Mucosa of gallbladder (tissue), 1 donor: Measurements from ENCODE around the gene KNL1. TPM values are rescaled to one million over a fixed set of nuclear protein-coding genes. Genes with fewer than 3 reads are reported as not detected.
"Not testable (repeated sequence)": the region's sequence is repeated elsewhere in the genome, so short reads cannot be mapped to it uniquely, and the experiment has no call there.

ENCODE experiments used
- DNase-seq: peaks from one replicate; pipeline ENCODE4 v3.0.0-alpha.2; 2020; ENCODE audit warnings: low spot score
- total RNA-seq: library from RNA; stranded (reverse); gene quantifications from one replicate; pipeline ENCODE4 v1.2.1, GENCODE V29; 2021
- donor health status: DM: no; HTN: no; CAD: no.

Gene KNL1
- total RNA-seq, 1 donor from 2014 or later = 2.3 TPM

DNA sequence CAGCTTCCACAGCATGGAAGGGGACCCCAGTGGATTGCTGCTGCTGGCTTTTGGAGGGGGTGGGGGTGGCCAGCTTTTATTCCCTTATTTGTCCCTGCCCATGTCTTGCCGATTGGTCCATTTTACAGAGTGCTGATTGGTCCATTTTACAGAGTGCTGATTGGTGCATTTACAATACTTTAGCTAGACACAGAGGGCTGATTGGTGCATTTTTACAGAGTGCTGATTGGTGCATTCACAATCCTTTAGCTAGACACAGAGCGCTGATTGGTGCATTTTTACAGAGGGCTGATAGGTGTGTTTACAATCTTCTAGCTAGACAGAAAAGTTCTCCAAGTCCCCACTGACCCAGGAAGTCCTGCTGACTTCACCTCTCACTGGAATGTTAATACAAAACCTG lies 12.3 kb upstream of the KNL1 start:
- not testable (repeated sequence) for DNase-seq

DNA sequence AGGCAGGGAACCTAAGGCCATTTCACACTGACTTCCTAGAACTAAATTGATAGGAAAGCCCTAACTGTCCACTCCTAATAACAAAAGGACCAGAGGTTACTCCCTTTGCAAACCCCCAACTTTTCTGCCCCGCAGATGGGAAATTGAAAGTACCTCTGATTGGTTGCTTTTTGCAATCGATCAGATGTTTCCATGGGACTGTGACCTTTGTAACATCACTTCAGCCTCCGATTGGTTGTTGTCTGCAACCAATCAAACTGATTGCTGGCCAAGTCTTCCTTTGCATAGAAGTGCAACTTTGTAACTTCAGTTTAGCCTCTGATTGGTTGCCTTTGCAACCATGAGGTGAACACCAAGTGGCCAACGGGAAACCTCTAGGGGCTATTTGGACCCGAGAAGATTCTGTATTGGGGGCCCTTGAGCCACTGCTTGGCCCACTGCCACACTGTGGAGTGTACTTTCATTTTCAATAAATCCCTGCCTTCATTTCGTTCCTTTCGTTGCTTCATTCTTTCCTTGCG lies 11.3 kb upstream of the KNL1 start:
- DNase-seq = peak; percentile 53

DNA sequence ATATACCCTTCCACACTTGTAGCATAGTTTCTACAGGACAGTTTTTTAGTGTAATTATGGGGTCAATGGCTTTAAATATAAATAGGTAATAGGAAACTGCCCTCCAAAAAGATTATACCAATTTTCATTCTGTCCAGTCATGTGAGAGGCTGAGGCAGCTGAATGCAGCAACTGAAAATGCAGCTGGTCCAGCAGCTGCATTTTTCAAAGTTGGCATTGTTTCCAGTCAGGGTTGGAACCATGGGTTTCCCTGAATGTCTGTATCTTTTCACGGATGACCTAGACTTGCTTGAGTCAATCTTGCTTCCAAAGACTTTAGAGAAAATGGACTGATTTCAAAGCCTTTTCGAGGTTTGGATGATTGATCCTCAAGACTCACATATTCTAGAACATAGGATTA lies 9.9 kb upstream of the KNL1 start:
- no peak for DNase-seq

DNA sequence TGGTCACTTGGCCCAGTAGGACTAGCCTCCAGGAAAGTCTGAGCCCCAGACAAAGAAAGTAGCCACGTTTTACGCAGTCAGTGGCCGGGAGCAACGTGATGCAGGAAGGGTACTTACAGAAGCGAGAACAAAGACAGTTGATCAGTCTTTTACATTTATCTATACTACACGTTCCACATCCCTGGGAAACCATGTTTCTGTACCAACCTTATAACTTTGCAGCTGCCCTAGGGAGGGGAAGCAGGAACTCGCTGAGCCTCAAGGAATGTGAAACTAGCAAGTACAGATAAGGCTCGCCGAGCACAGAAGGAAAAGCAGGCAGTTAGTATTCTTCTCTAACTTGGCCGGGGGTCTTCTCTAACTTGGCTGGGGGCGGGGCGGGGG lies 3.4 kb upstream of the KNL1 start:
- no peak for DNase-seq

DNA sequence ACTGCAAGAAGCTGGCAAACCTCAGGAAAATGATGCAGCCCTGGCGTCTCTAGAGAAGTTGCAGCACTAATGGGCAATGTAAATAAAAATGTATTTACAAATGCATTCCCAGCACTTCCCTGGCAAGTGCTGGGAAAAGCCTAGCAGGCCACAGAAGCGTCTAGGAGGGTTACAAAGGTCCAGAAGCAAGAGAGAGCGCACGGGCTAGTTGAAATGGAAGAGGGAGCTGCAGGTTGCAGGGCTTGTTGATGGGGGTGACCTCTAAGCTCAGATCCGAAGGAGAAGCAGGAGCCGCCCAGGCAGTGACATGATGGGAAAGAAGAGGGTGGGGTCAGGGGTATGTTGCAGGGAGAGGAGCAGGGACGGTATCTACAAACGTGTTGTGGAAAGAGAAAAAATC lies 2.7 kb upstream of the KNL1 start:
- DNase-seq = no peak

DNA sequence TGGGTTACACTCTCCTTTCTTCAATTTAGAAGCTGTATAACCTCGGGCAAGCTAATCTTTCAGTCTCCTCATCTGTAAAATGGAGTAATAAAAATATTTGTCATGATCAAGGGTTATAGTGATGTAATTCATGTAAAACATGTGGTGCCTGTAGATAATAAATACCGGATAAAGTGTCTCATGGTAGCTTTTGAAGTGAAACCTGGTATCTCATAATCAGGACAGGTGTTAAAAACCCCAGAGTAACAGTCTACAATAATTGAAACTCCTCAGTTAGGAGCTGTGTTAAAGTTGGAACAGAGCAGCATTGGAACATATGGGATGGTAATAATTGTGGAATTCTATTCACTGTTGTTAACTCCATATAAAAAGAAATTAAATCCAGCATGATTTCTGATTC lies 884 bp upstream of the KNL1 start:
- DNase-seq = no peak

DNA sequence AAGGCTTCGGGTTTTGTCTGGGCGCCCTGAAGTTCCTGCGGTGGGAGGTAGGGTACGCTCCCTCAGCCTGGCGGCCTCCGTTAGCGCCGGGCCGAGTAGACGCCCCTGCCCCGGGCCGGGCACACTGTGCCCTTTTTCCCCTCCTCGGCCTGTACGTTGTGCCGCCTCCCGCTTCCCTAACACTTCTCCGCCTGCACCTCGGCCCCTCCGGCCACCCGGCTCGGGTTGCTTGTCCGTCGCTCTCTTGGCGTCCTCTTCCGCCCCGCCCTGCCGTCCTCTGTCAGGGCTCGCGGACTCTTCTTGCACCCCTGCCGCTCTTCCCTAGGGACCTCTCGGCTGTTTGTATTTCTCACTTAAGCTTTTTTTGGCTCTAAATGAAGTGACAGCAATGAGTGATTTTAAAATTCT lies 384 bp downstream of the KNL1 start:
- no peak for DNase-seq

DNA sequence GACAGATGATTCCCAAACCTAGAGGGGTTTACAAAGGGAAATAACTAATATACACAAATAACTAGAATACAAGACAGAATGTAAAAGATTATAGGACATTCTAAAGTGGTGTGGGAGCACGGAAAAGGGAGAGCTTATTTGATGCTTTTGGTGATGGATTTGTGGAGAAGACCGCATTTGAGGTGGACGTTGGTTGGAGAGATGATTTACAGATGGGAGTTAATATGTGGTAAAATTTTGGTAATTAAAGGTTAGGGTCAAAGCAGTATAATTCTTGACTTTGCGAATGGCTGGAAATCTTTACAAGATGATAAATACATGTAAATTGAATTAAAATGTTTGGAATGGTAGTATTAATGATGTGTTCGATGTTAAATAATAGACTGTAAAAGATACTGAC lies 1.2 kb downstream of the KNL1 start:
- DNase-seq = no peak

DNA sequence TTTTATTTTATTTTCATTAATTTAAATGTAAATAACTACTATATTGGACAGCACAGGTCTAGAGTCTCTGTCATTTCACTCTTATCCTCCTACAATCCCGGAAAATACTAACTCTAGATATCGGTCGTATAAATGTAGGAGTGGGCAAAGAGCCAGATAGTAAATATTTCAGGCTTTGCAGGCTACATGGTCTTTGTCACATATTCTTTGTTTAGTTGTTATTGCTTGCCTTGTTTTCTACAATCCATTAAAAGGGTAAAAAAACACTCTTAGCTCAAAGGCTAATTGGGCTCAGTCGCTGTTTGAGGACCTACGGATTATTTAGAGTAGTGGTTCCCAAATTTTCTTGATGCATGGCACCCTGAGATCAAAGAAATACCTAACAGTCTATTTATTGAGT lies 1.7 kb downstream of the KNL1 start:
- no peak for DNase-seq

DNA sequence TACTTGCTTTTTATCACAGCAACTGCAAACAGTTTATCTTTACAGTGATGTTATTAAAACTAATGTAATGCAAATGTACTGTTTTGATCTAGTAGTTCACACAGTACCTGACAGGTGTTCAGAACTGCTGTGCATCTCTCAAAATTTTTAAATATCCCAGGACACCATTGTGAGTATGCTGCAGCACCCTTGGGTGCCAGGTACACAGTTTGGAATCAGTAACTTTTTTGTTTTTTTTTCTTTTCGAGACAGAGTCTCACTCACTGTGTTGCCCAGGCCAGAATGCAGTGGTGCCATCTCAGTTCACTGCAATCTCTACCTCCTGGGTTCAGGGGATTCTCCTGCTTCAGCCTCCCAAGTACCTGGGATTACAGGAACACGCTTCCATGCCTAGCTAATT lies 3.0 kb downstream of the KNL1 start:
- no peak for DNase-seq

DNA sequence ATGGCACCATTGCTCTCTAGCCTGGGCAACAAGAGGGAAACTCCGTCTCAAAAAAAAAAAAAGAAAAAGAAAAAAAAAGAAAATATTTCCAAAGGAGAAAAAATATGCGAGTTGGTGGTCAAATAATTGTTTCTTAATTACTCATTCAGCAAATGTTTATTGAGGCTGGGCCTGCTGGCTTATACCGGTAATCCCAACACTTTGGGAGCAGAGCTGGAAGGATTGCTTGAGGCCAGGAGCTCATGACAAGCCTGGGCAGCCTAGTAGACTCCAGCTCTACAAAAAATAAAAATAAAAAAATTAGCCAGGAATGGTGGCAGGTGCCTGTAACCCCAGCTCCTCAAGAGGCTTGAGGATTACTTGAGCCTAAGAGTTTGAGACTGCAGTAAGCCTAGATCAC lies 4.1 kb downstream of the KNL1 start:
- DNase-seq = no peak

DNA sequence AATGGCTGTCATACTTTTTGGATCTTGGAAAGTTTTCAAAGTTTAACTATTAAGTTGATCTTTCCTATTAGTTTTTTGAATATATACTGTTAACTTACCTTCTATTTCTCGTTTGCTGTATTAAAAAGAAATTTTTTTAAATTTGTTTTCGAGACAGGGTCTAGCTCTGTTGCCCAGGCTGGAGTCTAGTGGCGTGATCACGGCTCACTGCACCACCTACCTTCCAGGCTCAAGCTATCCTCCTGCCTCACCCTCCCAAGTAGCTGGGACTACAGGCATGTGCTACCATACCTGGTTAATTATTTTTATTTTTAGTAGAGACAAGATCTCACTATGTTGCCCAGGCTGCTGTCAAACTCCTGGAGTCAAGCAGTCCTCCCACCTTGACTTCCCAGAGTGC lies 4.6 kb downstream of the KNL1 start:
- no peak for DNase-seq

DNA sequence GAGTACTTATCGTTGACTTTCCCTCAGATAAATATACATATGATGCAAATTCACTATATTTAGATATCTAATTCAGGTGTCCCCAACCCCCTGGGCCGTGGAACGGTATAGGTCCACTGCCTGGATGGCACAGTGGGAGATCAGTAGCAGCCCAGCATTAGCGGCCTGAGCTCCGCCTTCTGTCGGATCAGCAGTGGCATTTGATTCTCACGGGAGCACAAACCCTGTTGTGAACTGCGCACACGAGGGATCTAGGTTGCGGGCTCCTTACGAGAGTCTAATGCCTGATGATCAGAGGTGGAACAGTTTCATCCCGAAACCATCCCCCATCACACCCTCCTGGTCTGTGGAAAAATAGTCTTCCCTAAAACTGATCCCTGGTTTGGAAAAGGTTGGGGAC lies 6.9 kb downstream of the KNL1 start:
- DNase-seq = no peak

DNA sequence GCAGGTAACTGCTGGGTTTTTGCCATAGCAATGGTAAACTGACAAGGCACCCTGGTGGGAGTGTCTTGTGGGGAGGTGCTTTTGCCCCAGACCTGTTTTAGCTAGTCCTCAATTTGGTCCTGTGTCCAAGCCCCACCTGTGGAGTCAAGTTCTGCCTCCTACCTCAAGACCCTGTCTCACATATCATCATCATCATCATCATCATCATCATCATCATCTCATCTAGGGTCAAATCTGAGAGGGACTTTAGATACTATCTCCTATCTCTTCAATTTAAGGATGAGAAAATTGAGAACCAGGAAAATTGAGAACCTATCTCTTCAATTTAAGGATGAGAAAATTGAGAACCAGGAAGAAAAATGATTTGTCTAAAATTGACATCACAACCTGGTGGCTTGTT lies 9.9 kb downstream of the KNL1 start:
- no peak for DNase-seq

DNA sequence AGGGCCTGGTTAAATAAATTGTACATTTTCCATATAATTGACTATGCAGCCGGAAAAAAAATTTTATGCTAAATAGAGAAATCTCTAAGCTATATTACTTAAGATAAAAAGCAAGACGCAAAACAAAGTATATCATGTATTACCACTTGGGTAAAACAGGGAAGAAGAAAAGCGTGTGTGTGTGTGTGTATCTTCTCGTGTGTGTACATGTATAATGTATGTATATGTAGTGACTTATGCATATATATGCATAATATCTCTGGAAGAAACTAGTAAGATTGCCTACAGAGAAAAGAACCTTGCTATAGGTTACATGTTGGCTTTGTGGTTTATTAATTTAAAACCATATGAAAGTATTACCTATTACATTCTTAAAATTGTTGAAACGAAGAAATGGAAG lies 19.0 kb downstream of the KNL1 start:
- DNase-seq = no peak

DNA sequence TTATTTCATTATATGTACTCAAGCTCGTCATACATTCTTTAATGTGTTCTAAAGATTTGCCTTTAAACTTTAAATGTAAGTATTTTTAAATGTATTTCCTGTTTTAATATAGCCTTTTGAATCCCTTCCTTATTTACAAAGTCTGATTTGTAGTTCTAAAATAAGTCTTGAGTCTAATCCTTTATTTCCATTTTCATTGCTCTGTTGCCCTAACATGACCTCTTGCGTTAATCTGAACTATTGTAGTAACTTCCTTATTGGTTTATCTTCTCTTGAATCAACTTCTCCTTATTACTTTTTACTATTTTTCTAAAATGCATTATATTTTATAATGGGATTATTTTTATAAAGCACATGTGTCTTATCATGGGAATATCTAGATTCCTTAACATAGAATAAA lies 24.0 kb downstream of the KNL1 start:
- no peak for DNase-seq

DNA sequence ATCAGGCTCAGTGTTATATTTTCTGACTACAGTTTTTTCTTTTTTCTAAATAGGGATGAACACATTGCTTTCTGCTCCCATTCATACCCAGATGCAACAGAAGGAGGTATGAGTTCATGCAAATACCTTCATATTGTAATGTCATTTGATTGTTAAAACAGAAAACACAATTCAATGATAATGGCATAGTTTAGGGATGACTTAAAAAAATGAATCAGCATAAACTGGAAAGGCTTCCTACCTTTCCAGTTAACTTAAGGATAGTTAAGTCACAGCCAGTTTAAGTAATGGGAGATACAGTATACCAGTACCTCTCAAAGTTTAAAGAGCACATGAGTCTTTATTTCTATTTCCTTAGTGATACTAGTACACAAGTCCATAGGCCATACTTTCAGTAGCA lies 24.9 kb downstream of the KNL1 start:
- DNase-seq = no peak

DNA sequence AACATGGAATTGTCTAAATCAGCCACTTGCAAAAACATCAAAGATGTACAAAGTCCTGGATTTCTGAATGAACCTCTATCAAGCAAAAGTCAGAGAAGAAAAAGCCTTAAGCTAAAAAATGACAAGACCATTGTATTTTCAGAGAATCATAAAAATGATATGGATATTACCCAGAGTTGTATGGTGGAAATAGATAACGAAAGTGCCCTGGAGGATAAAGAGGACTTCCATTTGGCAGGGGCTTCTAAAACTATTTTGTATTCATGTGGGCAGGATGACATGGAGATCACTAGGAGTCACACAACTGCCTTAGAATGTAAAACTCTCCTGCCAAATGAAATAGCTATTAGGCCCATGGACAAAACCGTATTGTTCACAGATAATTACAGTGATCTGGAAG lies 29.3 kb downstream of the KNL1 start:
- DNase-seq = no peak

DNA sequence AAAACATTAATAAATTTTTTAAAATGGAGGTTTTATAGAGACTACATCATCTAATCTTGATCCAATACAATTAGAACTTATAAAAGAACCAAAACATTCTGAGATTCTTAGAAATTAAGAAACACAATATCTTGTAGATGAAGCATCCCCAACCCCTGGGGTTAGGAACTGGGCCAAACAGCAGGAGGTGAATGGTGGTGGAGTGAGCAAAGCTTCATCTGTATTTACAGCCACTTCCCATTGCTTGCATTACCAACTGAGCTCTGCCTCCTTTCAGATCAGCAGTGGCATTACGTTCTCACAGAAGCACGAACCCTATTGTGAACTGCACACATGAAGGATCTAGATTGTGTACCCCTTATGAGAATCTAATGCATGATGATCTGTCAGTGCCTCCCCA lies 36.3 kb downstream of the KNL1 start:
- DNase-seq = no peak

DNA sequence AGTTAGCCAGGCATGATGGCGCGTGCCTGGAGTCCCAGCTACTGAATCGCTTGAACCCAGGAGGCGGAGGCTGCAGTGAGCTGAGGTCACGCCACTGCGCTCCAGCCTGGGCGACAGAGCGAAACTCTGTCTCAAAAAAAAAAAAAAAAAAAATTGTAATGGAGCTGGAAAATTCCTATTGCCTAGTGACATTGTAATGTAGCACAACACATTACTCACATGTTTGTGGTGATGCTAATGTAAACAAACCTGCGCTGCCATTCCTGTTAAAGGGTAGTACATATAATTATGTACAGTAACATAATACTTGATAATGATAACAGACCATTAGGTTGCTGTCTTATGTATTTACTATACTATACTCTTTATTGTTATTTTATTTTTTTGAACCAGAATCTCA lies 39.1 kb downstream of the KNL1 start:
- no peak for DNase-seq

DNA sequence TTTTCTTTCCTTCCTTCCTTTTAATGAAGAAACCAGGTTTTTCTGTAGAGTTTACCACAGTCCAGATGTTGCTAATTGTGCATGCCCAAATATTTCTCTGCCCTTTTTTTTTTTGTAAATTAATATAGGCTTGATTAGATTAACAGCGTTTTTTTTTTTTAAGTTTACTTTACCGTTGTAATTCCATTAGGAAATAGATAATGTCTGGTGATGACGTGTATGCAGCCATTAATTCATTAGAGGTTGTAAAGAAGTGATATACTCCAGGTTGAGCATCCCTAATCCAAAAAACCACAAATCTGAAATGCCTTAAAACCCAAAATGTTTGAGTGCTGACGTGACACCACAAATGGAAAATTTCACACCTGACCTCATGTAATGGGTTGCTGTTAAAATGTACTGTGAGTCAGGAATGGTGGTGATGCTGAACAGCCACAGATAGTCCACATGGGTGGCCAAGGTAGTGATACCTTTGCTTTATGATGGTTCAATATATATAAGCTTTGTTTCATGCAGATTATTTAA lies 43.2 kb downstream of the KNL1 start:
- DNase-seq = no peak

DNA sequence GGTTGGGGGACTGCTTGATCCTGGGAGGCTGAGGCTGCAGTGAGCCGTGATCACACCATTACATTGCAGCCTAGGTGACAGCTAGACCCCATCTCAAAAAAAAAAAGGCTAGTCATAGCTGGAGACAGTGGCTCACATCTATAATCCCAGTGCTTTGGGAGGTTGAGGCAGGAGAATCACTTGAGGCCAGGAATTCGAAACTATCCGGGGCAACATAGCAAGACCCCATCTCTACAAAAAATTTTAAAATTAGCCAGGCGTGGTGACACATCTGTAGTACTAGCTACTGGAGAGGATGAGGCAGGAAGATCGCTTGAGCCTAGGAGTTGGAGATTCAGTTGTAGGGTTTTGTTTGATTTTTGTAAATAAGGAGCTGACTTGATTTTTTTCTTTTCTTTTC lies 45.6 kb downstream of the KNL1 start:
- DNase-seq = no peak

DNA sequence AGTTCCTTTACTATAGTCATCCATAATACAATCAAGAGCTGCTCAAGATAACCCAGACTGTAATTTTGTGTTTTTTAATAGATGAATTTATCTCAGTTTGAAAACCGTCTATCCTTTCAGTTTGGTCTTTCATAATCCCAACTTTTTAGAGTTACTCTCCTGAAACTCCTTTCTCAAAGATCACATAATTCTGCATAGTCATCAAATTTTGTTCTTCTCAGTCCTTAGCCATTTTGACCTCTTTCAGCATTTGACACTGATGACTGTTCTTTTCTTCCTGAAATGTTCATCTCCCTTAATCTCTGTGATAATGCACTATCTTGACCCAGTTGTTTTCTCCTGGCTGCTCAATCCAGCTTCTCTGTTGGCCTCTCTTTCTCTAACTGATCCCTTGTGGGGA lies 53.5 kb downstream of the KNL1 start:
- no peak for DNase-seq

DNA sequence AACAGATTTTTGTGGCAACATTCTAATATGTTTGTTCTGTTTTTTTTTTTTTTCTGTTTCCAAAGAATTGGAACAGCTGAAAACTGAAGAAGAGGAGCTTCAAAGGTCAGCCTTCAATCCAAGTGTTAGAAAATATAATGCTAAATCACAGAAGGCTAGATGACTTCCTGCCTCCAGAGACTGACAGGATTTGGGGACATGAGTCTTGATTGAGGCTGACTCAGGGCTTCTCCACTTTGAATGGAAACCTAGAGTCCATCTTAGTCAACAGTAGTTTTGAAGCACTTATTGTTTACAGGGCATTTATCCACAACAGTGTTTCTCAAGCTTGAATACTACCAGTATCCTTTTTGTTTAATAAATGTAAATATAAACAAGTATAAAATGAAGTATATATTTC lies 56.4 kb downstream of the KNL1 start:
- no peak for DNase-seq

DNA sequence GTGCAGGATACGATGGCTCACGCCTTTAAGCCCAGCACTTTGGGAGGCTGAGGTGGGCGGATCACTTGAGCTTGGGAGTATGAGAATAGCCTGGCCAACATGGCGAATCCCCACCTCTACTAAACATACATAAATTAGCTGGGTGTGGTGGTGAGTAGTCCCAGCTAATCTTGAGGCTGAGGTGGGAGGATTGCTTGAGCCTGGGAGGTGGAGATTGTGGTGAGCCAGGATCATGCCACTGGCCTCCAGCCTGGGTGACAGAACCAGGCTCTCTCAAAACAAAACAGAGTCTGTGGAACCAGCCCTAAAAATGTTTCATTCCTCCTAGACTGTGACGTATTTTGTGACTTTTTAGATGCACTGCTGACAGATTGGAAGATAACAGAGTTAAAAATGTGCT lies 66.6 kb downstream of the KNL1 start:
- no peak for DNase-seq
